ENCODE results near the gene ARFGEF2. TPM values are rescaled to one million over a fixed set of nuclear protein-coding genes. Genes with fewer than 3 reads are reported as not detected.
A peak's percentile ranks its signal among the peaks of the same experiment; 100 is the strongest.
"Not testable (repeated sequence)": the region's sequence is repeated elsewhere in the genome, so short reads cannot be mapped to it uniquely, and the experiment has no call there.

ARFGEF2 gene
- total RNA-seq, 1 donor from 2014 or later: 32.5 TPM

DNA sequence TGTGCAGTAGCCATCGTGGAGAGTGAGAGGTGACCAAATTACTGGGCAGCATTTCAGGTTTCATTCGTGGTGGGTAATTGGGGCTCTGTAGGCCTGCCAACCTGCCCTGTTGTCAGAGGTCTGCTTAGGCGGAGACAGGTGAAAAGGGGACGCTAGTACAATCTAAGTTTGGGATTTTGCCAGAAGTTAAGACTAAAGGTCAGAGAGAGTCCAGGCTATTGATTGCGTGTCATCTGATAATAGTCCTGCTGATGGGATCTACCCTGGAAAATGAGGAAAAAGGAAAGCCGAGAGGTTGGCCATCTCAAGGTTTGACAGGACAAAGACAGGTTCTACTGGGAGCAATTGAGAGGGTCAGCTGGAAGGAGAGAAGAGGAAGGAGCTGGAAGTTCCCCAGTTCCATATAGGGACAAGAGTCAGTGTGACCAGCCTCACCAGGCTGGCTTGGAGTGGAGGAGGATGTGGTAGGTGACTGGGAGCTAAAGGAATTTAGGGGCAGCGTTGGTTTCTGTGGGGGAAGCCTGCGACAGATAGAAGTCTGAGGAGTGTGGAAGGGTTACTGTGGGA, 10.9 kb downstream of the ARFGEF2 start:
- no peak for DNase-seq (ENCODE audit: extremely low spot score, unreplicated experiment)
- TF ChIP-seq, protein P1, sequence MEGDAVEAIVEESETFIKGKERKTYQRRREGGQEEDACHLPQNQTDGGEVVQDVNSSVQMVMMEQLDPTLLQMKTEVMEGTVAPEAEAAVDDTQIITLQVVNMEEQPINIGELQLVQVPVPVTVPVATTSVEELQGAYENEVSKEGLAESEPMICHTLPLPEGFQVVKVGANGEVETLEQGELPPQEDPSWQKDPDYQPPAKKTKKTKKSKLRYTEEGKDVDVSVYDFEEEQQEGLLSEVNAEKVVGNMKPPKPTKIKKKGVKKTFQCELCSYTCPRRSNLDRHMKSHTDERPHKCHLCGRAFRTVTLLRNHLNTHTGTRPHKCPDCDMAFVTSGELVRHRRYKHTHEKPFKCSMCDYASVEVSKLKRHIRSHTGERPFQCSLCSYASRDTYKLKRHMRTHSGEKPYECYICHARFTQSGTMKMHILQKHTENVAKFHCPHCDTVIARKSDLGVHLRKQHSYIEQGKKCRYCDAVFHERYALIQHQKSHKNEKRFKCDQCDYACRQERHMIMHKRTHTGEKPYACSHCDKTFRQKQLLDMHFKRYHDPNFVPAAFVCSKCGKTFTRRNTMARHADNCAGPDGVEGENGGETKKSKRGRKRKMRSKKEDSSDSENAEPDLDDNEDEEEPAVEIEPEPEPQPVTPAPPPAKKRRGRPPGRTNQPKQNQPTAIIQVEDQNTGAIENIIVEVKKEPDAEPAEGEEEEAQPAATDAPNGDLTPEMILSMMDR (IDR thresholded peaks at IDR 0.05): no peak
- H3K9me3 Mint-ChIP-seq (ENCODE audit: unreplicated experiment): no peaks in the 10 kb centered on the region

DNA sequence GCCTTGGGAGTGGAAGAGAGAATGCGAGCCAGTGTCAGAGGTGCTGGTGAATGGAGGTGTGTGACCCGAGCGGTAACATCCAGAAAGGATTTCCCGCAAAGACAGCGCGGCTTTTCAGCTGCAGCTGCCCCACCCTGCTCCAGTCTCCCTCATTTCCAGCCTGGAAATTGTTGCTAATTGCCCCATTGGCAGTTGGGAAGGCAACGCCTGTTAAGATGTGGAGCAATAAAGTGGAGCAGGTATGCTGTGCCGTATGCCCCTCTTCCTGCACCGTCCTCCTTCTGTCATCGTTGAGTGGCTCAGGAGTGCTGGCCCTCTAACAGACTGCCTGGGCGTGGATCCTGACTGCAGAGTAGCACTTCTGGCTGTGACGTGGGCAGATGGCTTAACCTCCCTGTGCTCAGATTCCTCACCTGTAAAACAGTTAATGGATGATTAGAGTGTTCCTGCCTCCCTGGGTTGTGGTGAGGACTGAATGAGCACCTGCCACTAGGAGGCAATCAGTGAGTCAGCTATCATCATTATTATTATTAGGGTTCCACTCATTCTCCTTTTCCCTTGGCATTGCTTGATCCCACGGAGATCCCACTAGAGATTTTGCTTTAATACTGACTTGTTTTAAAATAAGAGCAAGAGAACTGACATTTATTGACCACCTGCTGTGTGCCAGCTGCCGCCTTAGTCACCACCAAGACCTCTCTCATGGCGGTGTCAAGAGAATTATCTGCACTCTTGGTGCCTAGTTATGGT, 11.7 kb downstream of the ARFGEF2 start:
- peak overlapping the region; percentile 41 for H3K27ac Mint-ChIP-seq (ENCODE audit: unreplicated experiment)
- DNase-seq (ENCODE audit: extremely low spot score, unreplicated experiment): no peak
- H3K4me3 Mint-ChIP-seq (ENCODE audit: unreplicated experiment): no peak overlapping the region
- H3K27me3 Mint-ChIP-seq (ENCODE audit: unreplicated experiment): no peaks in the 10 kb centered on the region
- no peaks in the 10 kb centered on the region for H3K9me3 Mint-ChIP-seq (ENCODE audit: unreplicated experiment)
- peaks cover 12% of the 10 kb centered on the region for H3K4me1 Mint-ChIP-seq (ENCODE audit: unreplicated experiment)
- peaks cover 13% of the 10 kb centered on the region for H3K36me3 Mint-ChIP-seq (ENCODE audit: unreplicated experiment)
- TF ChIP-seq, protein P1 (IDR thresholded peaks at IDR 0.05): no peak

More for the DNA sequence above, 10.9 kb downstream of the ARFGEF2 start:
- no peak overlapping the region for H3K4me3 Mint-ChIP-seq (ENCODE audit: unreplicated experiment)
- H3K27ac Mint-ChIP-seq (ENCODE audit: unreplicated experiment): no peak overlapping the region
- no peaks in the 10 kb centered on the region for H3K27me3 Mint-ChIP-seq (ENCODE audit: unreplicated experiment)
- H3K4me1 Mint-ChIP-seq (ENCODE audit: unreplicated experiment): peaks cover 16% of the 10 kb centered on the region
- peaks cover 13% of the 10 kb centered on the region for H3K36me3 Mint-ChIP-seq (ENCODE audit: unreplicated experiment)

- Mint-ChIP-seq H3K36me3 (ENCODE audit: unreplicated experiment) (peaks cover 13% of the 10 kb centered on the region), H3K4me1 (ENCODE audit: unreplicated experiment) (peaks cover 12% of the 10 kb centered on the region), H3K27ac (ENCODE audit: unreplicated experiment) (peak overlapping the region; percentile 45)
- H3K9me3 Mint-ChIP-seq (ENCODE audit: unreplicated experiment); H3K27me3 Mint-ChIP-seq (ENCODE audit: unreplicated experiment); DNase-seq (ENCODE audit: extremely low spot score, unreplicated experiment); H3K4me3 Mint-ChIP-seq (ENCODE audit: unreplicated experiment): not testable (repeated sequence)
Observed at GRCh38 chr20:48934273-48934877, 12.9 kb downstream of the ARFGEF2 start.

DNA sequence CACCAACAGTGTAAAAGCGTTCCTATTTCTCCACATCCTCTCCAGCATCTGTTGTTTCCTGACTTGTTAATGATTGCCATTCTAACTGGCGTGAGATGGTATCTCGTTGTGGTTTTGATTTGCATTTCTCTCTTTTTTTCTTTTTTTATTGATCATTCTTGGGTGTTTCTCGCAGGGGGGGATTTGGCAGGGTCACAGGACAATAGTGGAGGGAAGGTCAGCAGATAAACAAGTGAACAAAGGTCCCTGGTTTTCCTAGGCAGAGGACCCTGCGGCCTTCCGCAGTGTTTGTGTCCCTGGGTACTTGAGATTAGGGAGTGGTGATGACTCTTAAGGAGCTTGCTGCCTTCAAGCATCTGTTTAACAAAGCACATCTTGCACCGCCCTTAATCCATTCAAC, 13.5 kb downstream of the ARFGEF2 start:
- Mint-ChIP-seq H3K4me1 (ENCODE audit: unreplicated experiment) (peaks cover 12% of the 10 kb centered on the region), H3K36me3 (ENCODE audit: unreplicated experiment) (peaks cover 13% of the 10 kb centered on the region), H3K27ac (ENCODE audit: unreplicated experiment) (peak overlapping the region; percentile 45)
- DNase-seq (ENCODE audit: extremely low spot score, unreplicated experiment); H3K4me3 Mint-ChIP-seq (ENCODE audit: unreplicated experiment); H3K9me3 Mint-ChIP-seq (ENCODE audit: unreplicated experiment); H3K27me3 Mint-ChIP-seq (ENCODE audit: unreplicated experiment): not testable (repeated sequence)

DNA sequence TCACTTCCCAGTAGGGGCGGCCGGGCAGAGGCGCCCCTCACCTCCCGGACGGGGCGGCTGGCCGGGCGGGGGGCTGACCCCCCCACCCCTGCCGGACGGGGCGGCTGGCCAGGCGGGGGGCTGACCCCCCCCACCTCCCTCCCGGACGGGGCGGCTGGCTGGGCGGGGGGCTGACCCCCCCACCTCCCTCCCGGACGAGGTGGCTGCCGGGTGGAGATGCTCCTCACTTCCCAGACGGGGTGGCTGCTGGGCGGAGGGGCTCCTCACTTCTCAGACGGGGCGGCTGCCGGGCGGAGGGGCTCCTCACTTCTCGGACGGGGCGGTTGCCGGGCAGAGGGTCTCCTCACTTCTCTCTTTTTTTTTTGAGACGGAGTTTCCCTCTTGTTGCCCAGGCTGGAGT, 14.7 kb downstream of the ARFGEF2 start:
- not testable (repeated sequence) for H3K27me3 Mint-ChIP-seq (ENCODE audit: unreplicated experiment); H3K4me3 Mint-ChIP-seq (ENCODE audit: unreplicated experiment); DNase-seq (ENCODE audit: extremely low spot score, unreplicated experiment); H3K9me3 Mint-ChIP-seq (ENCODE audit: unreplicated experiment); H3K27ac Mint-ChIP-seq (ENCODE audit: unreplicated experiment)
- H3K4me1 Mint-ChIP-seq (ENCODE audit: unreplicated experiment): peaks cover 14% of the 10 kb centered on the region
- peaks cover 13% of the 10 kb centered on the region for H3K36me3 Mint-ChIP-seq (ENCODE audit: unreplicated experiment)

- TF ChIP-seq, protein P1 (IDR thresholded peaks at IDR 0.05): no peak
Observed at GRCh38 chr20:48937674-48938073, 16.2 kb downstream of the ARFGEF2 start.

More at GRCh38 chr20:48937674-48938073, 16.2 kb downstream of the ARFGEF2 start:
- Mint-ChIP-seq H3K4me3 (ENCODE audit: unreplicated experiment) (no peak overlapping the region), H3K36me3 (ENCODE audit: unreplicated experiment) (peaks cover 17% of the 10 kb centered on the region), H3K4me1 (ENCODE audit: unreplicated experiment) (peaks cover 19% of the 10 kb centered on the region), H3K9me3 (ENCODE audit: unreplicated experiment) (no peaks in the 10 kb centered on the region), H3K27ac (ENCODE audit: unreplicated experiment) (no peak overlapping the region), H3K27me3 (ENCODE audit: unreplicated experiment) (no peaks in the 10 kb centered on the region)
- no peak for DNase-seq (ENCODE audit: extremely low spot score, unreplicated experiment)

Measured in osteocyte (in vitro differentiated cells).